Liver (tissue), 9 donors: ENCODE data around the gene CASP9. TPM values are rescaled to one million over a fixed set of nuclear protein-coding genes. Genes with fewer than 3 reads are reported as not detected.

Source experiments
- DNase-seq: peaks from one replicate; pipeline ENCODE4 v3.0.0-alpha.2; 2017; ENCODE audit warnings: low spot score
- H3K27ac ChIP-seq, 2 donors: one replicate each; pipeline ENCODE4 v1.7.0; 2013; ENCODE audit warnings: inconsistent platforms in 2 of 2, low read length in 2 of 2, control low read depth in 1 of 2, low read depth in 1 of 2, mild to moderate bottlenecking in 1 of 2
- H3K27me3 ChIP-seq, 4 donors: one replicate each; pipeline versions ENCODE4 v1.6.1 to v1.7.0; 2013; ENCODE audit warnings: low read length in 3 of 4, inconsistent platforms in 1 of 4, mild to moderate bottlenecking in 1 of 4, moderate library complexity in 1 of 4; ENCODE audit not compliant: control insufficient read depth in 4 of 4, insufficient read depth in 4 of 4
- H3K36me3 ChIP-seq, 4 donors: one replicate each; pipeline versions ENCODE4 v1.6.1 to v1.7.0; 2013; ENCODE audit warnings: low read length in 3 of 4, mild to moderate bottlenecking in 3 of 4, low read depth in 1 of 4, moderate library complexity in 1 of 4; ENCODE audit not compliant: control insufficient read depth in 4 of 4, insufficient read depth in 3 of 4
- H3K4me1 ChIP-seq, 4 donors: one replicate each; pipeline versions ENCODE4 v1.6.1 to v1.7.0; 2013; ENCODE audit warnings: low read length in 3 of 4, mild to moderate bottlenecking in 3 of 4, moderate library complexity in 1 of 4; ENCODE audit not compliant: control insufficient read depth in 4 of 4, insufficient read depth in 4 of 4
- H3K4me3 ChIP-seq, 3 donors: one replicate each; pipeline versions ENCODE4 v1.6.1 to v1.7.0; 2013; ENCODE audit warnings: low read length in 3 of 3, control low read depth in 1 of 3, low read depth in 1 of 3, mild to moderate bottlenecking in 1 of 3
- H3K9ac ChIP-seq, 2 donors: one replicate each; pipeline ENCODE4 v1.7.0; 2013; ENCODE audit warnings: low read length in 2 of 2, mild to moderate bottlenecking in 2 of 2, moderate library complexity in 2 of 2, control low read depth in 1 of 2, low read depth in 1 of 2
- H3K9me3 ChIP-seq, 4 donors: one replicate each; pipeline versions ENCODE4 v1.6.1 to v1.7.0; 2013; ENCODE audit warnings: low read length in 3 of 4; ENCODE audit not compliant: control insufficient read depth in 4 of 4
- CTCF ChIP-seq: fragments of 150-350 bp; IDR thresholded peaks from 2 replicates; pipeline ENCODE4 v1.5.1; 2017; ENCODE audit warnings: improper control_type of control experiment, low read depth, low read length; ENCODE audit not compliant: missing input control
- FOXA1 ChIP-seq: IDR thresholded peaks from 2 replicates; pipeline ENCODE4 v1.6.1; 2016; ENCODE audit warnings: antibody characterized with exemption
- FOXA2 ChIP-seq: IDR thresholded peaks from 2 replicates; pipeline ENCODE4 v1.6.1; 2016; ENCODE audit warnings: antibody characterized with exemption
- GABPA ChIP-seq, 2 donors: IDR thresholded peaks in 1 of 2; conservative IDR thresholded peaks in 1 of 2; 2 replicates each; pipeline ENCODE4 v1.6.1; 2016; ENCODE audit warnings: antibody characterized with exemption in 2 of 2, mild to moderate bottlenecking in 1 of 2, moderate library complexity in 1 of 2
- HNF4A ChIP-seq, 2 donors: conservative IDR thresholded peaks; 2 replicates each; pipeline ENCODE4 v1.6.1; 2016; ENCODE audit warnings: antibody characterized with exemption in 2 of 2, mild to moderate bottlenecking in 2 of 2
- MAX ChIP-seq: IDR thresholded peaks from 2 replicates; pipeline ENCODE4 v1.6.1; 2016; ENCODE audit warnings: antibody characterized with exemption
- RAD21 ChIP-seq, 2 donors: IDR thresholded peaks; 2 replicates each; pipeline ENCODE4 v1.6.1; 2016; ENCODE audit warnings: antibody characterized with exemption in 2 of 2, mild to moderate bottlenecking in 2 of 2
- SP1 ChIP-seq: IDR thresholded peaks from 2 replicates; pipeline ENCODE4 v1.6.1; 2018; ENCODE audit warnings: antibody characterized with exemption, mild to moderate bottlenecking
- YY1 ChIP-seq: IDR thresholded peaks from 2 replicates; pipeline ENCODE4 v1.6.1; 2016; ENCODE audit warnings: antibody characterized with exemption, mild to moderate bottlenecking
- WGBS: extraction: QIAGEN DNeasy Blood & Tissue Kit; methylation state at CpG from one replicate; pipeline ENCODE4 v1.1.7; 2013; 5-methylcytosine and 5-hydroxymethylcytosine counted together
- polyA plus RNA-seq, 2 donors: library from polyadenylated mRNA; stranded (reverse) in 1 of 2; unstranded in 1 of 2; fragments of 200-250 nt in 1 of 2; fragments of >200 nt in 1 of 2; fragmentation: Nextera tagmentation in 1 of 2; extraction: Ambion mirVana in 1 of 2; gene quantifications; one replicate each; pipeline versions ENCODE4 v1.2.1 to v1.2.3, GENCODE V29; 2013 to 2015
- total RNA-seq, 2 donors: library from RNA; depleted of rRNA; stranded (reverse); fragments of >200 nt; gene quantifications; one replicate each; pipeline ENCODE4 v1.2.3, GENCODE V29; 2014
- TF ChIP-seq, protein P1 (sequence below): IDR thresholded peaks from 2 replicates; pipeline ENCODE4 v1.6.1; 2016; ENCODE audit warnings: antibody characterized with exemption, mild to moderate bottlenecking
- TF ChIP-seq, protein P2 (sequence below): IDR thresholded peaks from 2 replicates; pipeline ENCODE4 v1.6.1; 2016; ENCODE audit warnings: antibody characterized with exemption
- donor health status: healthy.
- donor health status: healthy.
- donor health status: healthy.
- donor health status: healthy.
- donor health status: healthy.

CASP9 gene
- total and polyA plus RNA-seq, 4 donors: 2.8 to 5.8 (median 4.3) TPM

DNA sequence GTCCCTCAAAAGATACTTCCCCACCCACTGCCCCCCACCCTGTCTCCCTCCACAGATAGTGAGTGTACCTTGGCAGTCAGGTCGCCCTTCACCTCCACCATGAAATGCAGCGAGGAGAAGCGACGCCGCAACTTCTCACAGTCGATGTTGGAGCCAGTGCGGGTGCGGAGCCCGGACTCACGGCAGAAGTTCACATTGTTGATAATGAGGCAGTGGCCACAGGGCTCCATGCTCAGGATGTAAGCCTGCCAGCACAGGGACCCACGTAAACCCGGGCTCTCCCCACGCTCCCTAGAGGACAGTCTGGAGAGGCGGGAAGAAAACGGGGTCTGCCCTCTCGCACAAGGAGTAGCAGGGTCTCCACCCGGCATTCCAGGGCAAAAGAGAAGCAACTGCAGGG, 17.2 kb downstream of the CASP9 start:
- Histone ChIP-seq H3K9me3 (no peaks in the 10 kb centered on the region), H3K9ac (no peak overlapping the region), H3K4me1 (no peaks in the 10 kb centered on the region), H3K36me3 (peaks cover 3 to 32% (median 10%) of the 10 kb centered on the region in 4 donors), H3K27me3 (no peaks in the 10 kb centered on the region), H3K4me3 (no peak overlapping the region), H3K27ac (no peak overlapping the region)
- 97% methylated on average over 17 of the region's 17 CpGs for WGBS
- DNase-seq: no peak
- TF ChIP-seq YY1: no peak
- TF ChIP-seq MAX: no peak
- no peak for TF ChIP-seq GABPA (IDR thresholded peaks at IDR 0.05 in 1 of 2, conservative IDR thresholded peaks at IDR 0.05 in 1 of 2)
- no peak for TF ChIP-seq RAD21 (IDR thresholded peaks at IDR 0.05)
- TF ChIP-seq HNF4A (conservative IDR thresholded peaks at IDR 0.05): no peak
- no peak for TF ChIP-seq FOXA2
- no peak for TF ChIP-seq SP1
- no peak for TF ChIP-seq CTCF
- no peak for TF ChIP-seq FOXA1
- TF ChIP-seq, protein P1, sequence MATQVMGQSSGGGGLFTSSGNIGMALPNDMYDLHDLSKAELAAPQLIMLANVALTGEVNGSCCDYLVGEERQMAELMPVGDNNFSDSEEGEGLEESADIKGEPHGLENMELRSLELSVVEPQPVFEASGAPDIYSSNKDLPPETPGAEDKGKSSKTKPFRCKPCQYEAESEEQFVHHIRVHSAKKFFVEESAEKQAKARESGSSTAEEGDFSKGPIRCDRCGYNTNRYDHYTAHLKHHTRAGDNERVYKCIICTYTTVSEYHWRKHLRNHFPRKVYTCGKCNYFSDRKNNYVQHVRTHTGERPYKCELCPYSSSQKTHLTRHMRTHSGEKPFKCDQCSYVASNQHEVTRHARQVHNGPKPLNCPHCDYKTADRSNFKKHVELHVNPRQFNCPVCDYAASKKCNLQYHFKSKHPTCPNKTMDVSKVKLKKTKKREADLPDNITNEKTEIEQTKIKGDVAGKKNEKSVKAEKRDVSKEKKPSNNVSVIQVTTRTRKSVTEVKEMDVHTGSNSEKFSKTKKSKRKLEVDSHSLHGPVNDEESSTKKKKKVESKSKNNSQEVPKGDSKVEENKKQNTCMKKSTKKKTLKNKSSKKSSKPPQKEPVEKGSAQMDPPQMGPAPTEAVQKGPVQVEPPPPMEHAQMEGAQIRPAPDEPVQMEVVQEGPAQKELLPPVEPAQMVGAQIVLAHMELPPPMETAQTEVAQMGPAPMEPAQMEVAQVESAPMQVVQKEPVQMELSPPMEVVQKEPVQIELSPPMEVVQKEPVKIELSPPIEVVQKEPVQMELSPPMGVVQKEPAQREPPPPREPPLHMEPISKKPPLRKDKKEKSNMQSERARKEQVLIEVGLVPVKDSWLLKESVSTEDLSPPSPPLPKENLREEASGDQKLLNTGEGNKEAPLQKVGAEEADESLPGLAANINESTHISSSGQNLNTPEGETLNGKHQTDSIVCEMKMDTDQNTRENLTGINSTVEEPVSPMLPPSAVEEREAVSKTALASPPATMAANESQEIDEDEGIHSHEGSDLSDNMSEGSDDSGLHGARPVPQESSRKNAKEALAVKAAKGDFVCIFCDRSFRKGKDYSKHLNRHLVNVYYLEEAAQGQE: no peak
- TF ChIP-seq, protein P2, sequence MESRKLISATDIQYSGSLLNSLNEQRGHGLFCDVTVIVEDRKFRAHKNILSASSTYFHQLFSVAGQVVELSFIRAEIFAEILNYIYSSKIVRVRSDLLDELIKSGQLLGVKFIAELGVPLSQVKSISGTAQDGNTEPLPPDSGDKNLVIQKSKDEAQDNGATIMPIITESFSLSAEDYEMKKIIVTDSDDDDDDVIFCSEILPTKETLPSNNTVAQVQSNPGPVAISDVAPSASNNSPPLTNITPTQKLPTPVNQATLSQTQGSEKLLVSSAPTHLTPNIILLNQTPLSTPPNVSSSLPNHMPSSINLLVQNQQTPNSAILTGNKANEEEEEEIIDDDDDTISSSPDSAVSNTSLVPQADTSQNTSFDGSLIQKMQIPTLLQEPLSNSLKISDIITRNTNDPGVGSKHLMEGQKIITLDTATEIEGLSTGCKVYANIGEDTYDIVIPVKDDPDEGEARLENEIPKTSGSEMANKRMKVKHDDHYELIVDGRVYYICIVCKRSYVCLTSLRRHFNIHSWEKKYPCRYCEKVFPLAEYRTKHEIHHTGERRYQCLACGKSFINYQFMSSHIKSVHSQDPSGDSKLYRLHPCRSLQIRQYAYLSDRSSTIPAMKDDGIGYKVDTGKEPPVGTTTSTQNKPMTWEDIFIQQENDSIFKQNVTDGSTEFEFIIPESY: no peak

DNA sequence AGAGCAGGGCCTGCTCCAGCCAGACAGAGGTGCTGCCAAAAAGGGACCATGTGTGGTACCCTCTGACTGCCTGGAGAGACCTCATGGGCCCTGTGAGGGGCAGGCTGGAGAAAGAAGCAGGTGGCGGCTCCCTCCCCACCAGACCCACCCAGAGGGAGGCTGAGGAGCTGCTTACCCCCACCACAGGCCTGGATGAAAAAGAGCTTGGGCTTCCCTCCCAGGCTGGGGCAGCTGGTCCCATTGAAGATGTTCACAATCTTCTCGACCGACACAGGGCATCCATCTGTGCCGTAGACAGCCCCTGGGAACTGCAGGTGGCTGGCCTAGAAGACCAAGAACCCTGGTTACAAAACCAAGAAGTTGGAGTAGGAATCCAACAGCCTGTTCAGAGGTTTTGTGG, 19.6 kb downstream of the CASP9 start:
- Histone ChIP-seq H3K27ac (no peak overlapping the region), H3K36me3 (peaks cover 3 to 38% (median 12%) of the 10 kb centered on the region in 4 donors), H3K9me3 (no peaks in the 10 kb centered on the region), H3K4me1 (no peaks in the 10 kb centered on the region), H3K9ac (no peak overlapping the region), H3K4me3 (no peak overlapping the region), H3K27me3 (no peaks in the 10 kb centered on the region)
- TF ChIP-seq FOXA1: no peak
- no peak for TF ChIP-seq YY1
- no peak for DNase-seq
- 97% methylated on average over 4 of the region's 4 CpGs for WGBS
